RKO (cell line): Measurements from ENCODE around the gene PPIP5K2.
"Not testable (repeated sequence)": the region's sequence is repeated elsewhere in the genome, so short reads cannot be mapped to it uniquely, and the experiment has no call there.

ENCODE experiments used
- DNase-seq: peaks from one replicate; pipeline ENCODE4 v3.0.0-alpha.2; 2016; ENCODE audit warnings: low spot score

Gene PPIP5K2

DNA sequence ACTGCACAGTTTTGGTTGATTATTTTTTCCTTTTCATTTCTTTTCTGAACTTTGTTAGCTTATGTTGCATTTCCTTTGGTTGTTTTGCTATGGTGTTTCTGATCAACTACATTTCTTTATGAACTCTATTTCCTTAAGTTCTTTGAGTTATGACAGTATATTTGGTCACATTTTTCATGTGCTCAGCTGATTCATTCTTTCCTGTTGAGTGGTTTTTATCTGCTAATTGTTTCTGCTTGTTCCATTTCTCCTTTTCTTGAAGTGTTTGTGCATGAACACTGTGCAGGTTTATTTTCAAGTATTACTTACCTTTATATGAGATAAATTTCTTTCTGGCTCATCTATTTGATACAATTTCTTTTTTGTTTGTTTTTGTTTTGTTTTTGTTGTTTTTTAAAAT lies 87.6 kb downstream of the PPIP5K2 start:
- peak; percentile 26 for DNase-seq

DNA sequence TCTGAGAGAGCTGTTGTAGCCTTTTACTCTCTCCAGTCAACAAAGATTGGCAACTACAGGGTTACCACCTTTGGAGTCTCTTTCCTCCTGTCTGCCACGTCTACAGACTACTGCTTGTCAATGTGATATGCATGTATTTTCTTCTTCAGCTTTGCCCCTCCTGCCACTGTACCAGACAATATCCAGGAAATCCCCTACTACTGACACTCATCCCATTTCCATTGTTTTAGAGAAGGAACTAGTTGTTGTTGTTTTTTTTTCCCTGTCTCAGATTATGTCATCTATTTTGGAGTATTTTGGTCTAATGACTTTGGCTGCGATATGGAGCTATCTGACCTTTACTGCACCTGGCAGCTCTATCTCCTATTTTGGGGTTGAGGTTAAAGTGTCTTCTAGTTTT lies 88.4 kb downstream of the PPIP5K2 start:
- no peak for DNase-seq

GRCh38 chr5:103209065-103209464 lies 89.0 kb downstream of the PPIP5K2 start:
- no peak for DNase-seq

GRCh38 chr5:103210952-103211351 lies 90.9 kb downstream of the PPIP5K2 start:
- DNase-seq: no peak

- no peak for DNase-seq
Observed at GRCh38 chr5:103211576-103212561, 91.8 kb downstream of the PPIP5K2 start.

DNA sequence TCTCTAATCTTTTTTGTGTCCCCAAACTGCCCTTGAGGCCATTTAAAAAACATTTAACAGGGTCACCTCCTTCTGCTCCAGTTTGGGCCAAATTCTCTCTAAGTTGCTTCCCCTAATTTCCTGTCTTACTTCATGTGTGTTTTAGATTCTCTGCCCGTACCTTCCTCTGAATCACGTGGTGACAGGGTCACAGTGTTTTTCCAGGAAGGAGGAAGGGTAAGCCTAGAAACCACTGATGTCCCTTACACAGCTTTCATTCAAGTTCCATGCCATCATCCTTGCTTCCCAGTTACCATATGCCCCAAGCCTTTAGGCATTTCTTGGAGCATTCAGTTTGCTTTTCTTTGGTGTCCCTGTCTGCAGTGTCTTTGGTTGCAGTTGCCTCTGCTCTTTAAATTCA lies 96.0 kb downstream of the PPIP5K2 start:
- no peak for DNase-seq

GRCh38 chr5:103216697-103217096 lies 96.6 kb downstream of the PPIP5K2 start:
- DNase-seq: no peak

- no peak for DNase-seq
Observed at GRCh38 chr5:103217101-103217500, 97.0 kb downstream of the PPIP5K2 start.

DNA sequence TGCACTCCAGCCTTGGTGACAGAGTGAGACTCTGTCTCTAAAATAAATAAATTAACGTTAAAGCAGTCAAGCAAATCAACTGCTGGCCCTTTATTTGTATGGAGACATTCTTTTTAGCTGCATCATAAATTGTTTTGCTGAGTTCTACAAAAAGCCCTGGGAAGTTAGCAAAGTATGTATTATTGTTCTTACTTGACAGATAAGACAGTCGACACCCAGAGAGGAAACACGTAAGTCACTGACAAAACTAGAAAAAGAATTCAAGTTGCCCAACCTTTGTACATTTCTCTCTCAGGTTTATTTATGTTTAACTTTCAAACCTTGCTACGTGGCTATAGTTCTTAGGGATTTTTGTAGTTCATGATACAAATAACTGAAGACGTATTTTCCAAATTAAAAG lies 98.1 kb downstream of the PPIP5K2 start:
- DNase-seq: no peak

DNA sequence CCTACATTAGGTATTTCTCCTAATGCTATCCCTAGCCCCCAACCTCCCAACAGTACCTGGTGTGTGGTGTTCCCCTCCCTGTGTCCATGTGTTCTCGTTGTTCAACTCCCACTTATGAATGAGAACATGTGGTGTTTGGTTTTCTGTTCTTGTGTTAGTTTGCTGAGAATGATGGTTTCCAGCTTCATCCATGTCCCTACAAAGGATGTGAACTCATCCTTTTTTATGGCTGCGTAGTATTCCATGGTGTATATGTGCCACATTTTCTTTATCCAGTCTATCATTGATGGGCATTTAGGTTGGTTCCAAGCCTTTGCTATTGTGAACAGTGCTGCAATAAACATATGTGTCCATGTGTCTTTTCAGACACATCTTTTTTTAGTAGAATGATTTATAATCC lies 99.0 kb downstream of the PPIP5K2 start:
- DNase-seq: not testable (repeated sequence)

DNA sequence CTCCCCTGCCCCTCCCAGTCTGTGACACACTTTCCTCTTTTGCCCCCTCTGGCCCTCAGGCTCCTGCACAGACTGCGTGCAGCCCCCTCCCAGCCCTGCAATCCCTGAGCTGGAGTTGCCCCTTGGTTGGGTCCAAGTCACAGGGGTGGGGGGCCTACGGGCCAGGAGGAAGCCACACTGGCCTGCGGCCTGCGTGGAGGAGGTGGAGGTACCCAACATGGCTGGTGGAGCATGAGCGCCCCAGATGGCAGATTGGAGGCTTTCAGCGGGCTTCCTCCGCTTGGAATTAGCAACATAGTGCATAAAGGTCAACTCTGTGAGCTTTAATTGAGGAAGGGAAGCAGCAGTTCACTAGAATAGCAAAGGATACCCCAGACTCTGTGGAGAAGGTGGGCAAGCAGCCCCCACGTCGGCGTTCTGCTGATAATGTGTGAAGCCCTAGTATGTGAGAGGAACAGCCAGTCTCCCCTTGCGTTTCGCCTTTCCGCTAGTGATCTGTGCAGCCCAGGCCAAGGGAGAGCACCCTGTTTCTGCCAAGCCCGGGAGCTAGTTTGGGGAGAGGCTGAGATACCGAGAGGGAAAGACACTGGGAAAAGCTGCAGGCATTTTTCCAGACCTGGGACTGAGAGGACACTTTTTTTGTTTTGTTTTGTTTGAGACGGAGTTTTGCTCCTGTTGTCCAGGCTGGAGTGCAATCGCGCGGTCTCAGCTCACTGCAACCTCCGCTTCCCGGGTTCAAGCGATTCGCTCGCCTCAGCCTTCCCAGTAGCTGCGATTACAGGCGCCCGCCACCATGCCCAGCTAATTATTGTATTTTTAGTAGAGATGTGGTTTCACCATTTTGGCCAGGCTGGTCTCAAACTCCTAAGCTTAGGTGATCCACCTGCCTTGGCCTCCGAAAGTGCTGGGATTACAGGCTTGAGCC lies 103.2 kb downstream of the PPIP5K2 start:
- DNase-seq: no peak

DNA sequence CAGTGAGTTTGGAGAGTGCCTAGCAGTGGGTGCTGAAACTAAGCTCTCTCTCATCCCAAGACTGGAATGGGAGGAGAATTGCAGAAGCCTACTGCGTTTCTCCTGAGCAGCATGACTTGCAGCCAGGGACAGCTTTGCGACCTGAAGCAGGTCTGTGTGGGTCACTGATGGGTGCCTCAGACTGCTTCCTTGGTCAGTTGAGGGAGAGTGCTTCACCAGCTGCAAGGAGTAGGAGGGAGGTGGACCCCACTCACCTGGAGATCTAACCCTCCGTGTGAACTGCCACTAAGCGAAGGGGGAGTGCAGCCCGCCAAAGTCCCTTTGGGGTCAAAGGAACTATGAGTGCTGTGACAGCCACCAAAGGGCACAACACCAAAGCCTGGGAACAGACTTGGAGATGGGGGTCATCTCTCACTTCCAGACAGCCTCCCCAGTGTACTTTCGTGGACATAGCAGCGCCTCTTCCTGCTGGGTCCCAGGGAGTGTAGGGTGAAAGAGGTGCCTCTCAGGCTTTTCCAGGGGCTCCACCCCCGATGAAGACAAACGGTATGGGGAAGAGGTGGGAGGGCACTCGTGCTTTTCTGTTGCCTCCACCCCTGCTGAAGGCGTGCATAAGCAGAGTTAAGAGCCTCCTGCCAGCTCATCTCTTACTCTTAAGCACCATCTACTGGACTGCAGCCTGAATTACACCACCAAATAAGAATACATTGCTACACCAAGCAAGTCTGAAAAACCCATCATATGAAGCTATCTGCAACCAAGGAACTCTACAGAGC lies 104.2 kb downstream of the PPIP5K2 start:
- peak; percentile 82 for DNase-seq

DNA sequence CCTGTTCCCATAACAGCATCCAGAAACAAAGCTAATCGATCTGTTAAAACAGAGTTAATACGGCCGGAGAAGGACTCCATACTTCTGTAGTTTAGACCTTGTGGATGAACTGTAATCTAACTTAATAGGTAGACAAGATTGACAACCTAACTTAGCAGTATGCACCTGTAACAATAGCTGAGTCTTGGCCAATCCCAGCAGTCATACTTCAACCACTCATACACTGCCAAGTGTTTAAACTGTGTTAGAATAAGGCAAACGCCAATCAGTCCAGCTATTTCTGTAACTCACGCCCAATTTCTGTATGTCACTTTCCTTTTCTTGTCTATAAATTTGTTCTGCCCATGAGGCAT lies 104.8 kb downstream of the PPIP5K2 start:
- no peak for DNase-seq

DNA sequence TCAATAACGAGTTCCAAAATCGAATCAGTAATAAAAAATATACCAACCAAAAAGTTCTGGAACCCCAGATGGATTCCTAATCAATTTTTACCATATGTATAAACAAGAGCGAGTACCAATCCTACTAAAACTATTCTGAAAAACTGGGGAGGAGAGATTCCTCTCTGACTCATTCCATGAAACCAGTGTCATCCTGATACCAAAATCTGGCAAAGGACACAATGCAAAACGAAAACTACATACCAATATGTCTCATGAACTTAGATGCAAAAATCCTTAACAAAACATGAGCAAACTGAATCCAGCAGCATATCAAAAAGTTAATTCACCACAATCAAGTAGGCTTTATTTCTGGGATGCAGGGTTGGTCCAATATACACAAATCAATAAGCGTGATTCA lies 108.0 kb downstream of the PPIP5K2 start:
- no peak for DNase-seq

DNA sequence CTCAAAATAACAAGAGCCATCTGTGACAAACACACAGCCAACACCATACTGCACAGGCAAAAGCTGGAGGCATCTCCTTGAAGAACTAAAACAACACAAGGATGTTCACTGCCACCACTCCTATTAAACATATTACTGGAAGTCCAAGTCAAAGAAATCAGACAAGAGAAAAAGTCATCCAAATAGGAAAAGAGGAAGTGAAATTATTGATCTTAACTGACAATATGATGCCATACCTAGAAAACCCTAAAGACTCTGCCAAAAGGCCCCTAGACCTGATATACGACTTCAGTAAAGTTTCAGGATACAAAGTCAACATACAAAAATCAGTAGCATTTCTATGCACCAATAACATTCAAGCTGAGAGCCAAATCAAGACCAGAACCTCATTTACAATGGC lies 108.5 kb downstream of the PPIP5K2 start:
- no peak for DNase-seq

GRCh38 chr5:103232393-103232999 lies 112.4 kb downstream of the PPIP5K2 start:
- DNase-seq: peak; percentile 54

DNA sequence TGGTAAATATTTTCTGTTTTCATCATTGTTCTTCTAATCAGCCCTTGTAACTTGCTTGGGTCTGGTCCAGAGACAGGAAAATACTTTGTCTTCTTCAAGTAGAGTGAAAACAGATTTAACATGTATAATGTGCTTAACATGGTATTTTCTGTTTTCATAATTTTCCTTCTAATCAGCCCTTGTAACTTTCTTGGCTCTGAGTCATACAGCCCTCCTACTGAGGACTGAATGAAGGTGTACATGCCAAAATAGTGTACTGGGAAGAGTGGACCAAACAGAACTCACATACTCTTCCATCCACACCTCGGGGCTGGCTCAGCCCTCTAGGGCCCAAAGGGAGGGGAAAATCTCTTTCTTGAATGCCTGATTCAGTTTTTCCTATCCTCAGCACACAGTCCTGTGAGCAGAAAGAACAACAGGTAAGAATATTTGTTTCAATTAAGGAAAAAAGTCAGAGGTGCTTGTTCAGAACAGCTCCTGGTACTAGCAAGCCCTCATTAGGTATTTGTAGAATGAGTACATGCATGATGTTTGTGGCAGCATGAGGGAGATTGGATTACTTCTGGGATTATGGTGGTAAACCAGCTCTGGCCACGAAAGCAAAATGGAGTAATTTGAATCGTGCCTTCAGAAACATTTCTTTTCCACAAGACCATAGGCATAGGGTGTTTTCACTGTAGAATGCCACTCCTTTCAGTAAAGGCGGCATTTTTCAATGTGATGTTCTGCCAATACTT lies 114.3 kb downstream of the PPIP5K2 start:
- no peak for DNase-seq

GRCh38 chr5:103235891-103236290 lies 115.8 kb downstream of the PPIP5K2 start:
- DNase-seq: no peak

DNA sequence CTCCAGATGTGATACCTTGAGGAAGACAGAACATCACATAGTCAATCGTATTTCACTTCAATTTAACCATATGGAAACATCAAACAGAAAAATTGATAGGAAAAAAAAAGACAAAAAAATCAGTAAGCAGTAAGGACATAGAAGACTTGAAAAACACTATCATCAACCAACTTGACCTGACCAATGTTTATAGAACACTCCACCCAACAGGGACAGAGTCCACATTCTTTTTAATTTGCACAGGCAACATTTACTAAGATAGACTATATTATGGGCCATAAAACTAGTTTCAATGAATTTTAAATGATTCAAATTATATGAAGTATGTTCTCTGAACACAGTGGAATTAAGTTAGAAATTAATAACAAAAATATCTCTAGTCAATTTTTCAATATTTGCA lies 117.7 kb downstream of the PPIP5K2 start:
- no peak for DNase-seq

DNA sequence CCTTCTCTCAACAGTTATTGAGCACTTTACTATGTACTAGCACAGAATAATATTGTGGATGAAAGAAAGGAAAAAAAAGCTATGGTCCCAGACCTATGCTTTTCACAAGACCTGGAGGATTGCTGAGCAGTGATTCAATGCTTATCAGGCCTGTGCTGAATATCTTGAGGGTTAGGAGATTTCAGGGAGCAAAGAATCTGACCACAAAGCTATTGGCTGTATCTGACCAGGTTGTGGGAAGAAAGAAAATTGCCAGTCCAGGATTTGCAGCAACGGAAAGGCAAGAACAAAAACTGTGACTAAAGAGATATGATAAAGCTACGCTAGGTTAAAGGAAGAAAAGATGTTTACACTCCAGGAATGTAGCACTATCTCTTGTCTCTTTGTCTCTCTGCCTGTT lies 123.6 kb downstream of the PPIP5K2 start:
- DNase-seq: no peak

- no peak for DNase-seq
Observed at GRCh38 chr5:103244398-103244797, 124.3 kb downstream of the PPIP5K2 start.
